Smooth muscle cell (in vitro differentiated cells): ENCODE measurements around the gene MYH2. TPM values are rescaled to one million over a fixed set of nuclear protein-coding genes. Genes with fewer than 3 reads are reported as not detected.

Source experiments
- DNase-seq: peaks from one replicate; lab custom pipeline; 2025; ENCODE audit not compliant: unreplicated experiment; lab: John Stamatoyannopoulos, UW
- H2AFZ ChIP-seq: fragments of 200-600 bp; sonication (generic); 2 replicates; pipeline ENCODE4 v1.6.0; 2016; ENCODE audit warnings: antibody characterized with exemption, low read depth, mild to moderate bottlenecking
- H3F3A ChIP-seq: fragments of 200-600 bp; sonication (generic); 2 replicates; pipeline ENCODE4 v1.6.0; 2017; ENCODE audit warnings: antibody characterized with exemption, low read depth
- H3K27ac ChIP-seq: fragments of 200-600 bp; sonication (generic); 2 replicates; pipeline ENCODE4 v1.5.1; 2016; ENCODE audit warnings: low read depth, mild to moderate bottlenecking
- H3K27me3 ChIP-seq: fragments of 200-600 bp; sonication (generic); 2 replicates; pipeline ENCODE4 v1.6.1; 2016; ENCODE audit warnings: low read depth, mild to moderate bottlenecking
- H3K36me3 ChIP-seq: fragments of 200-600 bp; sonication (generic); 2 replicates; pipeline ENCODE4 v1.5.1; 2016; ENCODE audit warnings: low read depth
- H3K4me1 ChIP-seq: fragments of 200-600 bp; sonication (generic); 2 replicates; pipeline ENCODE4 v1.5.1; 2016; ENCODE audit warnings: low read depth
- H3K4me2 ChIP-seq: fragments of 200-600 bp; sonication (generic); 2 replicates; pipeline ENCODE4 v1.6.0; 2016; ENCODE audit warnings: mild to moderate bottlenecking
- H3K4me3 ChIP-seq: fragments of 200-600 bp; sonication (generic); 2 replicates; pipeline ENCODE4 v1.5.1; 2016; ENCODE audit warnings: mild to moderate bottlenecking
- H3K79me2 ChIP-seq: fragments of 200-600 bp; sonication (generic); 2 replicates; pipeline ENCODE4 v1.6.0; 2016; ENCODE audit warnings: low read depth, mild to moderate bottlenecking
- H3K9ac ChIP-seq: fragments of 200-600 bp; sonication (generic); 2 replicates; pipeline ENCODE4 v1.6.0; 2016; ENCODE audit warnings: low read depth
- H3K9me3 ChIP-seq: fragments of 200-600 bp; sonication (generic); replicated peaks from 2 replicates; pipeline ENCODE4 v1.5.1; 2016; ENCODE audit warnings: low read depth
- H4K20me1 ChIP-seq: fragments of 200-600 bp; sonication (generic); 2 replicates; pipeline ENCODE4 v1.6.0; 2016; ENCODE audit warnings: low read depth
- CTCF ChIP-seq: fragments of 200-600 bp; sonication (generic); IDR thresholded peaks from 2 replicates; pipeline ENCODE4 v1.5.1; 2017; ENCODE audit warnings: borderline replicate concordance, mild to moderate bottlenecking, antibody characterized with exemption; ENCODE audit not compliant: insufficient read depth, poor library complexity, severe bottlenecking
- WGBS: methylation state at CpG from one replicate; pipeline ENCODE4 v1.1.7; 2016; ENCODE audit warnings: low lambda C conversion rate; 5-methylcytosine and 5-hydroxymethylcytosine counted together
- polyA plus RNA-seq: library from polyadenylated mRNA; unstranded; fragments of >200 nt; fragmentation: Nextera tagmentation; extraction: Ambion mirVana; gene quantifications from 2 replicates; pipeline ENCODE4 v1.2.1, GENCODE V29; 2016
- total RNA-seq: library from RNA; depleted of rRNA; stranded (reverse); fragments of >200 nt; gene quantifications from 2 replicates; pipeline ENCODE4 v1.2.3, GENCODE V29; 2014

MYH2 gene
- total and polyA plus RNA-seq, 2 experiments from 2014 or later: not detected

GRCh38 chr17:10521949-10522348, 27.5 kb downstream of the MYH2 start:
- Histone ChIP-seq H3K4me3 (no peak overlapping the region), H3K36me3 (no peaks in the 10 kb centered on the region), H4K20me1 (no peaks in the 10 kb centered on the region), H2AFZ (no peak overlapping the region), H3K27me3 (peaks cover 3% of the 10 kb centered on the region), H3F3A (no peaks in the 10 kb centered on the region), H3K9ac (no peak overlapping the region), H3K79me2 (no peaks in the 10 kb centered on the region), H3K27ac (no peak overlapping the region), H3K4me1 (no peaks in the 10 kb centered on the region), H3K4me2 (no peak overlapping the region), H3K9me3 (no peaks in the 10 kb centered on the region)
- TF ChIP-seq CTCF: no peak
- DNase-seq: no peak

GRCh38 chr17:10518271-10519037, 31.0 kb downstream of the MYH2 start, which contains the start of gene MYH1:
MYH1 (minus strand) TSS chr17:10518542; CDS start chr17:10516642, 1,900 bp downstream.
- Histone ChIP-seq H3K4me3 (no peak within 1 kb of the TSS), H3K27me3 (peaks cover 3% of the 10 kb centered on the region), H3K4me2 (no peak within 1 kb of the TSS), H3K79me2 (no peaks in the 10 kb centered on the region), H3K27ac (no peak within 1 kb of the TSS), H2AFZ (no peak within 1 kb of the TSS), H3K9me3 (no peaks in the 10 kb centered on the region), H3K36me3 (no peaks in the 10 kb centered on the region), H3K9ac (no peak within 1 kb of the TSS), H4K20me1 (no peaks in the 10 kb centered on the region), H3K4me1 (no peaks in the 10 kb centered on the region), H3F3A (no peaks in the 10 kb centered on the region)
- WGBS: 86% methylated on average over 11 of the region's 11 CpGs
- DNase-seq: no peak
- TF ChIP-seq CTCF: no peak

- Histone ChIP-seq H4K20me1 (no peaks in the 10 kb centered on the region), H2AFZ (no peak overlapping the region), H3K27me3 (peaks cover 3% of the 10 kb centered on the region), H3K9me3 (no peaks in the 10 kb centered on the region), H3K79me2 (no peaks in the 10 kb centered on the region), H3K36me3 (no peaks in the 10 kb centered on the region), H3K4me1 (no peaks in the 10 kb centered on the region), H3K4me2 (no peak overlapping the region), H3K9ac (no peak overlapping the region), H3K27ac (no peak overlapping the region), H3F3A (no peaks in the 10 kb centered on the region), H3K4me3 (no peak overlapping the region)
- no peak for TF ChIP-seq CTCF
- no peak for DNase-seq
Measured at GRCh38 chr17:10516638-10517037, 32.8 kb downstream of the MYH2 start.

GRCh38 chr17:10516065-10516464, 33.4 kb downstream of the MYH2 start:
- peaks cover 3% of the 10 kb centered on the region for H3K27me3 ChIP-seq
- H3K4me1 ChIP-seq: no peaks in the 10 kb centered on the region
- no peak overlapping the region for H3K4me3 ChIP-seq
- WGBS: 91% methylated on average over 7 of the region's 7 CpGs
- H3K36me3 ChIP-seq: no peaks in the 10 kb centered on the region
- no peak for DNase-seq
- no peak overlapping the region for H2AFZ ChIP-seq
- H3F3A ChIP-seq: no peaks in the 10 kb centered on the region
- no peak overlapping the region for H3K9ac ChIP-seq
- no peak for TF ChIP-seq CTCF
- no peaks in the 10 kb centered on the region for H3K9me3 ChIP-seq
- no peak overlapping the region for H3K27ac ChIP-seq
- H4K20me1 ChIP-seq: no peaks in the 10 kb centered on the region
- H3K4me2 ChIP-seq: no peak overlapping the region
- no peaks in the 10 kb centered on the region for H3K79me2 ChIP-seq
